Neutrophil (primary cell): ENCODE results near the gene DIO3.
"Not testable (repeated sequence)": the region's sequence is repeated elsewhere in the genome, so short reads cannot be mapped to it uniquely, and the experiment has no call there.

Experiments
- H3K27ac ChIP-seq: fragments of 200-600 bp; sonication (generic); 2 replicates; pipeline ENCODE4 v1.5.1; 2016; ENCODE audit warnings: mild to moderate bottlenecking, moderate library complexity
- H3K27me3 ChIP-seq: fragments of 200-600 bp; sonication (generic); 2 replicates; pipeline ENCODE4 v1.6.0; 2016; ENCODE audit warnings: mild to moderate bottlenecking
- H3K36me3 ChIP-seq: fragments of 200-600 bp; sonication (generic); 2 replicates; pipeline ENCODE4 v1.5.1; 2017
- H3K4me1 ChIP-seq, 2 experiments: fragments of 200-600 bp in 1 of 2; sonication (generic) in 1 of 2; 1 replicate in 1 of 2; 2 replicates in 1 of 2; pipeline versions ENCODE4 v1.5.1 to v1.6.1; 2013 to 2016; ENCODE audit warnings: low read depth in 1 of 2, low read length in 1 of 2, mild to moderate bottlenecking in 1 of 2, moderate library complexity in 1 of 2; ENCODE audit not compliant: control insufficient read depth in 1 of 2, insufficient read depth in 1 of 2
- H3K4me3 ChIP-seq, 2 experiments: fragments of 200-600 bp in 1 of 2; sonication (generic) in 1 of 2; 1 replicate in 1 of 2; 2 replicates in 1 of 2; pipeline ENCODE4 v1.5.1; 2013 to 2016; ENCODE audit warnings: low read depth in 1 of 2, low read length in 1 of 2, mild to moderate bottlenecking in 1 of 2, moderate library complexity in 1 of 2
- H3K9me3 ChIP-seq: fragments of 200-600 bp; sonication (generic); 2 replicates; pipeline ENCODE4 v1.5.1; 2016
- TF ChIP-seq, protein P1 (sequence below): fragments of 200-600 bp; sonication (generic); IDR thresholded peaks from 2 replicates; pipeline ENCODE4 v1.5.1; 2016; ENCODE audit warnings: antibody characterized with exemption

DIO3 gene

DNA sequence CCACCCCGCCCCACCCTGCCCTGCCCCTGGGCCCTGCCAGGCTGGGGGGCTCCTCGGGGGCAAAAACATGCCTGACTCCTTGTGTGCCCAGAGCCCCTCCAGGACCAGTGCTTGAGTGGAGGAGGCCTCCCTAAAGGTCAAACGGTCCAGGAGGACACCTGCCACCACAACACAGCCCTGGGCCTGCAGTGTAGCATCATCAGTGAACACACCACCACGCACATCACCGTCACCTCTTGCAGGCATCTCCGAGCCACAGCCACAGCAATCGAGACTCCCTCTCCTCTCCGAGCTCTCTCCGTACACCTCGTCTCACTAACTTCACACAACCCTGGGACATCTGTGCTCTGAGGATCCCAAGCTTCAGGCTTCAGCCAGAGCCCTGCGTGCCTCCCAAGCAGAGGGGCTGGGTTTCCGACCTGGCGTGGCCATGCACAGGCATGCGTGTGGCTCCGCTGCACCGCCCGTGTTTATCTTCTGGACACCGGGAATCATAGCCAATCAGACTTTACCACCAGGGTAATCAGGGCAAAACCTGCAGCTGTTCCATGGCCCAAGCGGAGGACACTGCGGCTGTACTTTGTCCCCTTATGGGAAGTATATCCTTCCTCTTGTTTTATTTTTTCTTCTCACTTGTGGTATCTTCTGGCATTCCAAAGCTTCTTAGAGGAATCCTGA lies 6.2 kb upstream of the DIO3 start:
- H3K9me3 ChIP-seq: no peaks in the 10 kb centered on the region
- no peak overlapping the region for H3K27ac ChIP-seq
- H3K27me3 ChIP-seq: peaks cover 46% of the 10 kb centered on the region
- H3K4me1 ChIP-seq: no peaks in the 10 kb centered on the region
- TF ChIP-seq, protein P1, sequence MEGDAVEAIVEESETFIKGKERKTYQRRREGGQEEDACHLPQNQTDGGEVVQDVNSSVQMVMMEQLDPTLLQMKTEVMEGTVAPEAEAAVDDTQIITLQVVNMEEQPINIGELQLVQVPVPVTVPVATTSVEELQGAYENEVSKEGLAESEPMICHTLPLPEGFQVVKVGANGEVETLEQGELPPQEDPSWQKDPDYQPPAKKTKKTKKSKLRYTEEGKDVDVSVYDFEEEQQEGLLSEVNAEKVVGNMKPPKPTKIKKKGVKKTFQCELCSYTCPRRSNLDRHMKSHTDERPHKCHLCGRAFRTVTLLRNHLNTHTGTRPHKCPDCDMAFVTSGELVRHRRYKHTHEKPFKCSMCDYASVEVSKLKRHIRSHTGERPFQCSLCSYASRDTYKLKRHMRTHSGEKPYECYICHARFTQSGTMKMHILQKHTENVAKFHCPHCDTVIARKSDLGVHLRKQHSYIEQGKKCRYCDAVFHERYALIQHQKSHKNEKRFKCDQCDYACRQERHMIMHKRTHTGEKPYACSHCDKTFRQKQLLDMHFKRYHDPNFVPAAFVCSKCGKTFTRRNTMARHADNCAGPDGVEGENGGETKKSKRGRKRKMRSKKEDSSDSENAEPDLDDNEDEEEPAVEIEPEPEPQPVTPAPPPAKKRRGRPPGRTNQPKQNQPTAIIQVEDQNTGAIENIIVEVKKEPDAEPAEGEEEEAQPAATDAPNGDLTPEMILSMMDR: no peak
- H3K36me3 ChIP-seq: no peaks in the 10 kb centered on the region
- H3K4me3 ChIP-seq: no peak overlapping the region

DNA sequence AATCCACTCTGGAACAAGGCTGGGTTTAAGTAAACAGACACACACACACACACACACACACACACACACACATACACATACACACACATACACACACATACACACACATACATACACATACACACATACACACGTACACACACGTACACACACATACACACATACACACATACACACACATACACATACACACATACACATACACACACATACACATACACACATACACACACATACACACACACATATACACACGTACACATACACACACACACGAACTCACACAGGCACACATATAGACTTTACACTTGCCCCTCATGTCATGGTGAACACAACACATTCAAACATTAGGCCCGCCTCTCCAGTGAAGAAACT lies 5.6 kb upstream of the DIO3 start:
- peaks cover 50% of the 10 kb centered on the region for H3K27me3 ChIP-seq
- H3K27ac ChIP-seq: not testable (repeated sequence)

GRCh38 chr14:101556131-101556530 lies 5.2 kb upstream of the DIO3 start:
- Histone ChIP-seq H3K27ac (no peak overlapping the region), H3K36me3 (no peaks in the 10 kb centered on the region)
- TF ChIP-seq, protein P1: no peak

More for the DNA sequence above, 5.6 kb upstream of the DIO3 start:
- H3K4me1 ChIP-seq, H3K9me3 ChIP-seq, H3K36me3 ChIP-seq, H3K4me3 ChIP-seq: not testable (repeated sequence)

GRCh38 chr14:101556566-101557320 lies 4.6 kb upstream of the DIO3 start:
- TF ChIP-seq, protein P1: no peak
- peaks cover 7% of the 10 kb centered on the region for H3K9me3 ChIP-seq
- H3K27me3 ChIP-seq: peaks cover 58% of the 10 kb centered on the region
- H3K4me1 ChIP-seq: no peaks in the 10 kb centered on the region
- H3K36me3 ChIP-seq: no peaks in the 10 kb centered on the region
- no peak overlapping the region for H3K27ac ChIP-seq
- H3K4me3 ChIP-seq: no peak overlapping the region

More at GRCh38 chr14:101556131-101556530, 5.2 kb upstream of the DIO3 start:
- Histone ChIP-seq H3K4me3 (no peak overlapping the region), H3K4me1 (no peaks in the 10 kb centered on the region), H3K9me3 (peaks cover under 1% of the 10 kb centered on the region), H3K27me3 (peaks cover 52% of the 10 kb centered on the region)

DNA sequence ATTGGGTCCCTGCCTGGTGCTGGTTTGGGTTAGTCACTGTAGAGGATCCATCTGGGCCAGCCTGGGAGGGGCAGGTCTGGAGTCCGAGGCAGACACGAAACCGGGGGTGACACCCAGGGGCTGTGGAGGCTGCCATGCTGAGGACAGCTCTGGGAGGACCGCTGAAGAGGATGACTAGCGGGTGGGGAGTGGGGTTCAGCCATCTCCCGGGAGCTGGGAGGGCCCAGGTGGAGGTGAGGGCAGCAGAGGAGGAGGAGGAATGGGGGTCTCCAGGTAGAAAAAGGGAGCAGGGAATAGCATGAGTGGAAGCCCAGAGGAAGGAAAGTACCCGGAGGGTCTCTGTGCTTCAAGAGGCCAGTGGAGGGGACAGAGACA lies 4.0 kb upstream of the DIO3 start:
- peaks cover 63% of the 10 kb centered on the region for H3K27me3 ChIP-seq
- no peaks in the 10 kb centered on the region for H3K4me1 ChIP-seq
- TF ChIP-seq, protein P1: no peak
- no peak overlapping the region for H3K4me3 ChIP-seq
- H3K27ac ChIP-seq: no peak overlapping the region
- H3K9me3 ChIP-seq: peaks cover 13% of the 10 kb centered on the region
- no peaks in the 10 kb centered on the region for H3K36me3 ChIP-seq
